IPS DF 6.9 (cell line): ENCODE measurements around the gene UCKL1.
"Not testable (repeated sequence)": the region's sequence is repeated elsewhere in the genome, so short reads cannot be mapped to it uniquely, and the experiment has no call there.

ENCODE experiments used
- DNase-seq: peaks from one replicate; pipeline ENCODE4 v3.0.0-alpha.2; 2013; ENCODE audit warnings: low read depth, low spot score
- H3K27ac ChIP-seq: one replicate; pipeline ENCODE4 v1.5.1; 2013; ENCODE audit warnings: low read length, control low read depth
- H3K27me3 ChIP-seq: 2 replicates; pipeline ENCODE4 v1.6.1; 2013; ENCODE audit warnings: mild to moderate bottlenecking, low read length; ENCODE audit not compliant: control insufficient read depth, insufficient read depth
- H3K36me3 ChIP-seq: 2 replicates; pipeline ENCODE4 v1.6.1; 2013; ENCODE audit warnings: low read length; ENCODE audit not compliant: control insufficient read depth, insufficient read depth
- H3K4me1 ChIP-seq: 2 replicates; pipeline ENCODE4 v1.6.1; 2013; ENCODE audit warnings: low read length; ENCODE audit not compliant: control insufficient read depth, insufficient read depth
- H3K4me3 ChIP-seq: 2 replicates; pipeline ENCODE4 v1.5.1; 2013; ENCODE audit warnings: mild to moderate bottlenecking, low read length
- H3K9me3 ChIP-seq: 2 replicates; pipeline ENCODE4 v1.6.1; 2013; ENCODE audit warnings: low read length, inconsistent platforms; ENCODE audit not compliant: control insufficient read depth, insufficient read depth
- WGBS: extraction: QIAGEN DNeasy Blood & Tissue Kit; methylation state at CpG from one replicate; pipeline ENCODE4 v1.1.7; 2013; ENCODE audit warnings: mixed read lengths, missing lambda C conversion rate; ENCODE audit not compliant: insufficient read length, insufficient coverage; 5-methylcytosine and 5-hydroxymethylcytosine counted together

The UCKL1 gene

DNA sequence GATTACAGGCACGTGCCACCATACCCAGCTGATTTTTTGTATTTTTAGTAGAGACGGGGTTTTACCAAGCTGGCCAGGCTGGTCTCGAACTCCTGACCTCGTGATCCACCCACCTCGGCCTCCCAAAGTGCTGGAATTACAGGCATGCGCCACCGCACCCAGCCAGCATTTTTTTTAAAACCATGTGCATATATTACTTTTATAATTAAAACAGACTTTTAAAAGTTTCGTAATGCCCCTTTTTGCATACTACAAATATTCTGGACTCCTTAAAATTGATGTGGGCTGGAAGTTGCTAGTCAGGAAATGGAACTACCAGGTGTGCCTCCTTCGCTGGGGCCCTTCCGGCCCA is 15.7 kb upstream of the UCKL1 start:
- WGBS, result no CpG with 5 or more reads among the region's 10 CpGs
- not testable (repeated sequence) for H3K27me3 ChIP-seq, H3K4me3 ChIP-seq, DNase-seq, H3K4me1 ChIP-seq, H3K27ac ChIP-seq
- H3K9me3 ChIP-seq, result peaks cover 14% of the 10 kb centered on the region
- peaks cover 14% of the 10 kb centered on the region for H3K36me3 ChIP-seq

DNA sequence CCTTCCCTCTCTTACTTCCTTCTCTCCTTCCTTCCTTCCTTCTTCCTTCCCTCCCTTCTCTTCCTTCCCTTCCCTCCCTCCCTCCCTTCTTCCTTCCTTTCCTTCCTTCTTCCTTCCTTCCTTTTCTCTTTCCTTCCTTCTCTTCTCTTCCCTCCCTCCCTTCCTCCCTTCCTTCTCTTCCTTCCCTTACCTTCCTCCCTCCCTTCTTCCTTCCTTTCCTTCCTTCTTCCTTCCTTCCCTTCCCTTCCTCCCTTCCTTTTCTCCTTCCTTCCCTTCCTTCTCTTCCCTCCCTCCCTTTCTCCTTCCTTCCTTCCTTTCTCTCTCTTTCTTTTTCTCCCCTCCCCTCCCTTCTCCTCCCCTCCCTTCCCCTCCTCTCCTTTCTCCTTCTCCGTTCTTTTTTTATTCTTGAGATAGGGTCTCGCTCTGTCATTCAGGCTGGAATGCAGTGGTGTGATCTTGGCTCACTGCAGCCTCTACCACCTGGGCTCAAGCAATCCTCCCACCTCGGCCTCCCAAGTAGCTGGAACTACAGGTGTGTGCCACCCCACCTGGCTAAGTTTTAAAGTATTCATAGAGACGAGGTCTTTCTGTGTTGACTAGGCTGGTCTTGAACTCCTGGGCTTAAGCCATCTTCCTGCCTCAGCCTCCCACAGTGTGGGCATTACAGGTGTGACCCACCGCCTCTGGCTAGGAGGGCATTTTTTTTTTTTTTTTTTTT is 14.7 kb upstream of the UCKL1 start:
- WGBS, result no CpG with 5 or more reads among the region's 5 CpGs

DNA sequence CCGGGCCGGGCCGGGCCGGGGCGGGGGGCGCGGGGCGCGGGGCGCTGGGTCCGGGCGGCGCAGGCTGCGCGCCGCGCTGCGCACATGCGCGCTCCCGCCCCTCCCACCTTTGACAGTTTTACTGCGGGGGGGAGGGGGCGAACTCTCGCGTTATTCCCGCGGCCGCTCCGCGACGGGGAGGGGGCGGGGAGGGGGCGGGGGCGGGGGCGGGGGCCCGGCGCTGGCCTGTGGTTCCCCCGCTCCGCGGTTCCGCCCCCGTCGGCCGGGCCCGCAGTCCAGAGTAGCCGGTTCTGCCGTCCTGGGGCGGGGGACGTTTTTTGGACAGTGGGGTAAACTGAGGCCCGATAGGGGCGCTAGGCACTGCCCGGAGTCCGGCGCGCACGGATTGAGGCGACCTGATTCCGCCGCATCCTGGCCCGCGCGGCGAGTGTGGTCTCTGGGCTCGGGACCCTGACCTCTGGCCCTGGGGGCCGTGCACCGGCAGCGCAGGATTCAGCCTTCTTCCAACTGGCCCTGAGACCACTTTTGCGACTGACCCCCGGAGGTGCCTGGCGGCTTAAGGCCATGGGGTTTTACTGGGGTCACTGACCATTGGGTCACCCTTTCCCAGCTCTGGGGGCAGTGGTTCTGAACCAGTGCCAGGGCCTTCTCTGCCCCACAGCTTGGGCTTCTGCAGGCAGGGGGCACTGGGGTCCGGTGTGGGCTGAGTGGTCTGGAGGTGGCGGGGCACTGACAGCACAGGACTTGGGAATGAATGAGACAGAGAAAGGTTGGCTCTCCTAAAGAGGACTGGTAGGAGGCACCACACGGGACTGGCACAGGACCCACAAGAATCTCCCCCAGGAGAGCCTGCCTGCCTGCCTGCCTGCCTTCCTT is 13.9 kb upstream of the UCKL1 start, which contains the start of gene ZNF512B:
Gene ZNF512B, minus strand, starts transcription at position 93 of the 876 bp plus-strand sequence. CDS start 1,980 bp downstream, outside the sequence.
- peaks cover 24% of the 10 kb centered on the region for H3K9me3 ChIP-seq
- no peaks in the 10 kb centered on the region for H3K27me3 ChIP-seq
- no peak within 1 kb of the TSS for H3K27ac ChIP-seq
- peaks cover 24% of the 10 kb centered on the region for H3K36me3 ChIP-seq
- no CpG with 5 or more reads among the region's 73 CpGs for WGBS
- H3K4me1 ChIP-seq, result peaks cover 2% of the 10 kb centered on the region; the same call in 1 of the 2 replicates
- no peak for DNase-seq
- peak within 1 kb of the TSS; percentile 66 for H3K4me3 ChIP-seq

More for the DNA sequence above, 14.7 kb upstream of the UCKL1 start:
- DNase-seq, result no peak
- H3K27me3 ChIP-seq, result no peaks in the 10 kb centered on the region
- peaks cover 24% of the 10 kb centered on the region for H3K9me3 ChIP-seq
- H3K4me1 ChIP-seq, result peaks cover 2% of the 10 kb centered on the region; the same call in 1 of the 2 replicates
- H3K27ac ChIP-seq, result no peak overlapping the region
- H3K36me3 ChIP-seq, result peaks cover 24% of the 10 kb centered on the region
- H3K4me3 ChIP-seq, result no peak overlapping the region

DNA sequence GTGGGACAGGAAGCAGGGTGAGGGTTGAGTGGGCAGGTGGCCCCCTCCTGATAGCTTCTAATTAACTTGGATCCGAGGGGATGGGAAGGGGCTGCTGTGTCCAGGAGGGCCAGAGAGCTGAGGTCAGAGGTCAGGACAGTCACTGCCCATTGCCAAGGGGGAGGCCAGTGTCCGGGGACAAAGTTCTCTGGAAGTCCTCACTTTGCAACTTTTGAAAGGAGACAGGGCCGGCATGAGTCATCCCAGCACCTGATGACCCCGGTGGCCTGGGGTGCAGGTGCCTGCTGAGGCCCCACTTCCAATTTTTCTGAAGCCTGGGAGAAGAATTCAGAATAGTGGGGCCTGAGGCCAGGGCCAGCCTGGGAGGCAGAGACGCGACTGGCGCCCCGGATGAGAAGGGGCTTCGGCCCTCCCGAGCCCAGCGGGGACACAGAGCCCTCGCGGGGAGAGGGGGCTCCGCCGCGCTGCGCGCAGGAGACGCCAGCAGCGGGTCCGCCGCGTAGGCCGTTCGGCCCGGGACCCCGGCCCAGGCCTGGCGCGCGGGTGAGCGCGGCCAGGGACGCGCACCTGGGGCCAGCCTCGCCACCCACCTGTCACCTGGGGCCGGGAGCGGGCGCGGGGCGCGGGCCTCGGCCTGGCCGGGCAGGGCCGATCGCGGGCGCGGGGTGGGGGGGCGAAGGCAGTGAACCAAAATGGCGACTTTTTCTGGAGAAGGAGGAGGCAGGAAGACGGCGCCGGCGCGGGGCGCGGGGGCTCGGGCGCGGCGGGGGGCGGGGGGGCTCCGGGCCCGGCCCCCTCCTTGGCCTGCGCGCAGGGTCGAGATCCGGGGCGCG is 12.9 kb upstream of the UCKL1 start:
- Histone ChIP-seq H3K4me3 (peak overlapping the region; percentile 55; the same call in 1 of the 2 replicates), H3K27ac (no peak overlapping the region)

DNA sequence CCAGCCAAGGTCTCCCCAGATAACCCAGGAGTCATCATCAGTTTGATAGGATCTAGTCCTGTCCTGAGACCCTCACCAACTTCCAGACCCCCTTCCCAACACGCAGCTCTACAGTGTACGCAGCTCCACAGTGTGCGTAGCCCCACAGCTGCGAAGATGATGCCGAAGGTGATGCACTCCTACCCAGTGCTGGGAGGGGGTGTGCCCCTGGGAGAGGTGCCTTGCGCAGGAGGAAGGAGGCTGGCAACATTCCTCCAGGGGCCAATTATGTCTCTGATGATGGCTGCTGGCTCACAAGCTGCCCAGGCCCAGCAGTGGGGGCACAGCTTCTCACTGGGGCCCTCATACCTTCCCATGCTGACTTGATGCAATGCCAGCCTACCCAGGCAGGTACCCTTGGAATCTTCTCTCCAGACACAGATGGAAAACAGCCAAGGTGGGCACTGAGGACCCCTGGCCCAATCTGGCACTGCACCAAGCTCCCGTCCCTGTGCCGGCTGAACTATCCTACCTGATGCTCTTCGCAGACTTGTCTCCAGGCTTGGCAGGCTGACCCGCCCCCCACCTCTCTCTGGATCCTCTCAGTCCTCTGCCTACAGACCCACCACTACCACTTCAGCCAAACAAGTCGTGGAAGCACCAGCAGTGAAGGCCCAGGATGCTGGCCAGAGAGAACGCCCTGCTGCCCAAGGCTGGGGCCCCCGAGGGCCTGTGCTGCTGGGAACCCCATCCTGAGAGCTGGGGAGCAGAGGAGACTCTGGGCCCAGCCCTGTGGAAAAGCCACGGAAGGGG is 12.1 kb upstream of the UCKL1 start:
- WGBS, result no CpG with 5 or more reads among the region's 14 CpGs
- H3K27ac ChIP-seq, result no peak overlapping the region
- no peaks in the 10 kb centered on the region for H3K27me3 ChIP-seq
- DNase-seq, result no peak
- H3K4me3 ChIP-seq, result peak overlapping the region; percentile 6; the same call in 1 of the 2 replicates
- peaks cover 2% of the 10 kb centered on the region; the same call in 1 of the 2 replicates for H3K4me1 ChIP-seq
- H3K9me3 ChIP-seq, result peaks cover 37% of the 10 kb centered on the region
- peaks cover 37% of the 10 kb centered on the region for H3K36me3 ChIP-seq

More for the DNA sequence above, 12.9 kb upstream of the UCKL1 start:
- H3K4me1 ChIP-seq, result peaks cover 2% of the 10 kb centered on the region; the same call in 1 of the 2 replicates
- WGBS, result no CpG with 5 or more reads among the region's 70 CpGs
- DNase-seq, result no peak
- no peaks in the 10 kb centered on the region for H3K27me3 ChIP-seq
- peaks cover 29% of the 10 kb centered on the region for H3K36me3 ChIP-seq
- peaks cover 29% of the 10 kb centered on the region for H3K9me3 ChIP-seq

DNA sequence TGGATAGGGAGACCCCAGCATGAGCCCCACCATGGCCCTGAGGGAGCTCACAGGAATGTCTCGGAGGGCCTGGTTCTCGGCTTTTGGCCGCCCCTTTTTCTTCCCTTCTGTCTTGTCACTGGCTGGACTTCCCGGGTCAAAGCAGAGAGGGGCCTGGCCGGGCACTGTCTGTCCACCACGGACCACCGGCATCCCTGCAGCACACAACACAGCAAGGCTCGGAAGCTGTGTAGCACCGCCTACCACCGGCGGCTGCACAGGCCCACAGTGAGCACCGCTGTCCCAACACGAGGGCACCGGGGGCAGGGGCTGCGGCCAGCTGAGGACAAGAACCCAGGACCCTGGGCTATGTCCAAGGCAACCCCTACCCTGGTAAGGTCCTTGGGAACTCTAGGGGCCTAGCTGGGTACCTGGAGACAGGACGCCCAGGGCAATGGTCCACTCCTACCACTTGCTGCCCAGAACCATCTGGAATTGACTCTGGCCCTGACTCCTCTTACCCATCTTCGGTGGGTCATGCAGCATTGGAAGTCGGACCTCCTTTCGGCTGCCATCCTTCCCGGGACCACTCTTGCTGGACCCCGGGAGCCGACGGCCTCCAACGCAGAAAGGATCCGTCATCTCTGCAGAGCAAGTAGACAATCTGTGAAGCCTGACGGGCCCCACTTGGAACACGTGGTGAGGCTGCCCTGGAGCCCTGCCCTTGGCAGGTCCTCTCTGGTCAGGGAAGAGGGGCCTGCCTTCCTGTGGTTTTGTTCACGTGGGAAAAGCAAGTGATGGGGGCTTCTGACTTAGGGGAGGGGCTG is 11.3 kb upstream of the UCKL1 start:
- H3K4me3 ChIP-seq, result no peak overlapping the region
- H3K36me3 ChIP-seq, result peaks cover 45% of the 10 kb centered on the region
- no peaks in the 10 kb centered on the region for H3K27me3 ChIP-seq
- peaks cover 2% of the 10 kb centered on the region; the same call in 1 of the 2 replicates for H3K4me1 ChIP-seq
- DNase-seq, result no peak
- H3K9me3 ChIP-seq, result peaks cover 37% of the 10 kb centered on the region
- no CpG with 5 or more reads among the region's 28 CpGs for WGBS
- H3K27ac ChIP-seq, result no peak overlapping the region

DNA sequence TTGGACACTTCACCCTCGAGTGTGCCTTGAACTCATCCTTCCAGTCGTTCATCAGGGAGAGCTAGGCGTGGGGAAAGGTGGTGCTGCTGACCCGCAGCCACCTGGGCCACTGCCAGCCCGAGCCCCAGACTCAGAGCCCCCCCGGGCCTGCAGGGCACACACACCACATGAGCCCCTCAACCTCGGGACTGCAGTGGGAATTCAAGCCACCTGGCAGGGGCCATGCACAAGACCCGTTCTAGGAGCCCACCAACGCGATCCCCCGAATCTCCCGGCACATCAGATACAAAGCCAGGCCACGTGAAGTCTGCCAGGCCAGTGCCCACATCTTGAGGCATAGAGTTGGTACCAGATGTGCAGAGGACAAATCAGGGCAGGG is 10.7 kb upstream of the UCKL1 start:
- Histone ChIP-seq H3K27me3 (no peaks in the 10 kb centered on the region), H3K9me3 (peaks cover 37% of the 10 kb centered on the region), H3K4me3 (no peak overlapping the region), H3K4me1 (peaks cover 2% of the 10 kb centered on the region; the same call in 1 of the 2 replicates), H3K27ac (no peak overlapping the region), H3K36me3 (peaks cover 51% of the 10 kb centered on the region)
- DNase-seq, result no peak
- no CpG with 5 or more reads among the region's 13 CpGs for WGBS

DNA sequence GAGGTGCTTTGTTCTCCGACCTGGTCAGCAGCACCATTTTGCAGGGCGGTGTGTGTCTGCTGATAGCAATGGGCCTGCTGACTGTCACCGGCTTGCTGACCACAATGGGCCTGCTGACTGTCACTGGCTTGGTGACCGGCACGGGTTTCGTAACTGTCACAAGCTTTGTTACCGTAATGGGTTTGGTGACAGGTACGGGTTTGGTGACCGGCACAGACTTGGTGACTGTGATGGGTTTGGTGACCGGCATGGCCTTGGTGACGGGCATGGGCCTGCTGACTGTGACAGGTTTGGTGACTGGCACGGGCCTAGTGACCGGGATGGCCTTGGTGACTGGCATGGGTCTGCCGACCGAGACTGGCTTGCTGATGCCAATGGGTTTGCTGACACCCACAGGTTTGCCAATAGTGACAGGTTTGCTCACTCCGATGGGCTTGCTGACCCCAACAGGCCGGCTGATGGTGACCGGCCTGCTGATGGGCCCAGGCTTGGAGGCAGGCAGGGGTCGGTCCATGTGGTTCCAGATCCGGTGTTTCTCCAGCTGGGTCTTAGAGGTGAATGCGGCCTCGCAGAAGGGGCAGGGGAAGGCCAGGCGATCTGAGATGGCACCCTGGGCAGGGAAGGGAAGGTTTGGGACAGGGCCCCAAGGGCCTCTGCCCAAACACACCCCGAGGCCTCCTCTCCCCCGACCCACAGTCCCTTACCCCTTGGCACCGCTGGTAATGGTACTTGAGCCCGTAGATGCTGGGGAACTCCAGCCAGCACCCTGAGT is 10.1 kb upstream of the UCKL1 start:
- H3K4me1 ChIP-seq, result peaks cover 2% of the 10 kb centered on the region; the same call in 1 of the 2 replicates
- no peak for DNase-seq
- no CpG with 5 or more reads among the region's 27 CpGs for WGBS
- H3K27me3 ChIP-seq, result no peaks in the 10 kb centered on the region
- H3K4me3 ChIP-seq, result no peak overlapping the region
- H3K9me3 ChIP-seq, result peaks cover 37% of the 10 kb centered on the region
- peaks cover 55% of the 10 kb centered on the region for H3K36me3 ChIP-seq
- H3K27ac ChIP-seq, result no peak overlapping the region
